HG03139 (cell line): Measurements from ENCODE around the gene RCAN2.
A peak's percentile ranks its signal among the peaks of the same experiment; 100 is the strongest.

Source experiments
- ATAC-seq: cut with Tn5 transposase; IDR thresholded peaks from one replicate; pipeline ENCODE4 v1.9.1; 2021; ENCODE audit not compliant: unreplicated experiment

The RCAN2 gene

GRCh38 chr6:46262928-46263706 lies 228.1 kb downstream of the RCAN2 start:
- ATAC-seq, result no peak

DNA sequence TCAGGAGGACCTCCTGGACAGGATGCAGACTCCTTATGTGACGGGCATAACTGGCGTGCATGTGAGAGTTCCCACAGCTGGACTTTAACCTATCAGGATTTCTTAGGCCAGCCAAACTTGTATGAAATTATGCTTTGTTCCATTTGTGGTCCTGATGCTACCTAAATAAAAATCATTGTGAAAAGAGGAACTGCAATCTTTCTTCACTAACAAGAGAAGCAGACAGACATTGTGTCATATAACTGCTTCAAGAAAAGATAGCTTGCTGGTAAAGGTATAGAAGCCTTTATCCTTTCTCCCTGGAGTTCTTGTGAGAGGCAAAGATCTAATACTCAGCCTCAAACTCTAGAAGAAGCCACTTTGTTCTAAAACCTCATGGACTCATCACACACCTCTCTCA lies 233.0 kb downstream of the RCAN2 start:
- no peak for ATAC-seq

DNA sequence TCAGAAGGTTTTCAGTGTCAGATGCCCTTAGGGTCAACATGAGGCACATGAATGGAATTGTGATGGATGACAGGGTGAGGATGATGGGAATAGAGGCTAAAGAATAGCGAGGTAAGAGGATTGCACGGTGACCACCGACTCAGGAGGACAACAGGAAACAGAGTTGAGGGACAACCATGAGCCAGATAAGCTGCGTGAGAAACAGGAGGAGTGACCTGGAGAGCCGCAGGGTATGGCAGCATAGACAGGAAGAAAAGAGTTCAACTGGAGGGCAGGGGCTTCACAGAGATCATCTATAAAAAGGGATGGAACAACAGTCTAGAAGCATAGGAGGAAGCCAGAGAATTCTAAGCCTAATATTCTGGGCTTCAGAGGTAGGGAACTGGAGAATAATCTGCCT lies 235.7 kb downstream of the RCAN2 start:
- ATAC-seq, result no peak

DNA sequence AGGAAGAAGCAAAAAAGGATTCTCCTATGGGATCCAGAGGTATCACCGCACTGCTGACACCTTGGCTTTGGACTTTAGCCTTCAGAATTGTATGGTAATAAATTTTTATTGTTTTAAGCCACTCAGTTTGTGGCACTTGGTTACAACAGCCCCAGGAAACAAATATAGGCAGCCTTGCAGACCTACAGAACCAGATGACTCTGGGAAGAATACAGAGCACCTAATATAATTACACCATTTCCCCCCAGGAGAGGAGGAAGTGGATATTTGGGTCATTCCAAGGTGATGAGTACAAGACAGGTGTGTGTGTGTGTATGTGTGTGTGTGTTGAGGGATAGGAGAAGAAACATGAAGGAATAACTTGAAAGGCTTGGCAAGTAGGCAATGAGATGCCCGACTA lies 236.3 kb downstream of the RCAN2 start:
- ATAC-seq, result no peak

DNA sequence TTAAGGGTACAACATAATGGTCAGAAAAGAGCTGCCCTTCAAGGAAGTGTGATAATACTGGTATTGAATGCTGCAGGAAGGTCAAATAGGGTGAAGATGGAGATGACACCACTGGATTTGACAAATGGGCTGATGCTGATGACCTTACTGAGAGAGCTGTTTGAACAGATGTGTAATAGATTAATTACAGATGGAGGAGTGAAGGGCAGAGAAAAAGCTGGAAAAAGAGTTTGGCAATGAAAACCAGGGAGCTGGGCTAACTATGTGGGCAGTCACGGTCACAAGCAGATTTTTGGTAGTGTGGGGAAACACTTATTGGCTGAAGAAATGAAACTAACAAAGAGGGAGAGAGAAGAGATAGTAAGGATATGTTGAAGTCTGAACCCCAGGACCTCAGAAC lies 236.9 kb downstream of the RCAN2 start:
- ATAC-seq, result no peak

DNA sequence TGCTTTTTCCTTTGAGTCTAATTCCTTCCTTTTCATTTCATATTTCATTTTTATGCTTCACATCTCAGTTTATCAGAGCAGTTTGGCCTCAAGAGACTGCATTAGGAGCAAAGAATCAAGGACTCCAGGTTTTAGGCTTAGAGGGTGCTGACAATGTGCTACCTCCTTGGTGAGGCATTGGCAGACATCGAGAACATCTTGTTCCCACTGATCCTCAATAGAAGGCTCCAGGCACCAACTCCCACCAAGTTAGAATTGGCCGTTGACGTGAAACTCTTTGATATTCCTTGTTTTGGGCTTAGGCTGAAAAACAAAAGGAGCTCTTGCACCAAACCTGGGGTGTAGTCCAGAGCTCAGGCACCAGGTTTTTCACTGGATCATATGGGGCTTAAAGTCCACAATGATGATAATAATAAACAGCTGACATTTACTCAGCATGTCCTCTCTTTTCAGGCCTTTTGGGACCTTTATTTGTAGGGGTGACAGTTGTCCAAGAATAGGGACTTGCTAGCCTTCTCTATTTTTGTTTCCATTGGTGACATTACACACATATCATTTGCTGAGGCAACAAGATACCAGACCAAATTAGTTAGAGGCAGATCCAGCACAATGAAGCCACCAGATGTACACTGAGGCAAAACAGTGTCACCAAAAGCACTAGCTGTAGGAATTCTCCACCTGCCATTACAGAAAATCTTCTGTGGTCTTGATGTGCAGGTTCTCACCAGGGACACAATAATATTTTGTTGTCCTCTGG lies 239.5 kb downstream of the RCAN2 start:
- ATAC-seq, result no peak

DNA sequence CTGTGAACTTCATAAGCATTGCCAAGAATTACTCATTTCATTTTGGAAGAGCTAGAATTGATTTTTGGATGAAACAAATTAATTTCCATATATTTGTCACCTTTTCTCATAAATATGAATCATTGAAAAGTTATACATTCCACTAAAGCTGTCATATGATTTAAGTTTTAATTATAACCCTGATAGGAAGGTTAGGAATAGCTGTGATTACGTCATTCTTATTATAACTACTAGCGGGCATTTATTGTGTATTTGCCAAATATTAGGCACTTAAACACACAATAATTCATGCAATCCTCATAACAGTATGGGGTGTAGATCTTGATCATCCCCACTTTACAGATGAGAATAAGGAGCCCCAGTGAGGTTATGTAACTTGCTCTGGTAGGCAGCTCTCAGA lies 243.1 kb downstream of the RCAN2 start:
- ATAC-seq, result no peak

DNA sequence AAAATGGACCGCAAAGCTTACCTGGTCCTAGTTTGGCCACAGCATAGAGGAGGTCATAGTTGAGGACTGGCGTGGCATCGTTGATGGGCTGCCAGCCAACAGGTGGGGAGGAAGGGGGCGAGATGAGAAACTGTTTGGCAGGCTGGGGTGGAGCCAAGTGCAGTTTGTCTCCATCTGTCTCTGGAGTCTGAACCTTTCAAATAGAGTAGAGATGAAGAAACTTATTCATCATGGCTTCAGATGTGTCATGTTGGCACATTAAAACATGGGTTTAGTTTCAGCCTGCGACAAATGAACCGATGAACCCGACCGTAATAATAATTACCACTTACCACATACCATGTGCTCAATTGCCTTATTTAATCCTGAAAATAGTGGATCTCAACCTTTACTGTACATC lies 244.5 kb downstream of the RCAN2 start:
- no peak for ATAC-seq

- no peak for ATAC-seq
These were observed 245.2 kb downstream of the RCAN2 start for GRCh38 chr6:46246081-46246480.

DNA sequence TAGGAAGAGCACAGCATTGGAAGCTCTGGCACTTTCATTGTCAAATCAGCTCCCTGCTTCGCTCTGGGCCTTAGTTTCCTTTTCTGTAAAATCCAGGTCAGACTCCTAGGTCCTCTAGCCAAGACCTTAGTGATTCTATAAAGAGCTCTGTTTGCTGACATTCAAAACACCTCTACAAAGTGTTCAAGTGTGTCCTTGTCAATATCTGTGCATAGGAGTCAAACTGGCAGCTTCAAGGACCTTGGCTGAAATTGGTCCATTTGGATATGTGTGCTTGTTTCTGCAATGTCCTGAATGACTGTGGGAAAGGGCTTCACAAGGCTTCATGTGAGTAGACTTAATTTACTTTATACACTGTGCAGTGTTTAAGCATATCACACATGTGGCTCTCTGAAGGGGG lies 246.6 kb downstream of the RCAN2 start:
- no peak for ATAC-seq

DNA sequence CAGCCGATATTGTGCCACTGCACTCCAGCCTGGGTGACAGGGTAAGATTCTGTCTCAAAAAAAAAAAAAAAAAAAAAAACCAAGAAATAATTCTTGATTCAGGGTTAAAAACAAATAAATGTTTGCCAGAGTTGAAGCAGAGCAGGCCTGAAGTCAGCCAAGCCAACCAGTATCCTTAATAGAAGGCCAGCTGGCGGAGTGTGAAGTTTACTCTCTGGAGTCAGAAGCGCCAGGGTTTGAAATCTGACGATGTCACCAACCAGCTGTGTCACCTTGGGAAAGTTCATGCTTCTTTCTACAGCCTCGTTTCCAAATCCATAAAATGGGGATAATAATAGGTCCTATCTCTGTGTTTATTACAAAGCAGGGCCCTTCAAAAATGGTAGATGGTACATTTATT lies 247.5 kb downstream of the RCAN2 start:
- no peak for ATAC-seq

GRCh38 chr6:46242921-46243320 lies 248.3 kb downstream of the RCAN2 start:
- no peak for ATAC-seq

- ATAC-seq, result no peak
These were observed 250.2 kb downstream of the RCAN2 start for GRCh38 chr6:46240866-46241565.

GRCh38 chr6:46236752-46237151 lies 254.5 kb downstream of the RCAN2 start:
- no peak for ATAC-seq

GRCh38 chr6:46235242-46235641 lies 256.0 kb downstream of the RCAN2 start:
- ATAC-seq, result no peak

DNA sequence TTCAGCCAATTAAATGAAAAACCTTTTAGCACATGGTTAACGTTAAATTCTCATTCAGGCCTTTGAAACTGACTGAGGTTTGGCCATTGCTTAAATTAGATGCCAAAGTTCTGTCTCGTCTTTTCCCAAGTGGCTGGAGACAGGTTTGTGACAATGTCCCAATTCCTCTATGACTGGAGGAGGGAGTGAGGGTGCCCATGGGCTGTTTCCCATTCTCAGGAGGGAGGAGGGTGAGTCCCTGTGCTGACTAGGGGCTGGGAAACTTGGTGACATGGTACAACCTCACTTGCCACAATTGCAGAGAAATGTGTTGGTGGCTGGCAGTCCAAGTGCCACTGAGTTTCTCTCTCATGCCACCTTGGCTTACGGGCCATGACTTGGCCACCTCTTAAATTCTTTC lies 256.5 kb downstream of the RCAN2 start:
- ATAC-seq, result no peak

DNA sequence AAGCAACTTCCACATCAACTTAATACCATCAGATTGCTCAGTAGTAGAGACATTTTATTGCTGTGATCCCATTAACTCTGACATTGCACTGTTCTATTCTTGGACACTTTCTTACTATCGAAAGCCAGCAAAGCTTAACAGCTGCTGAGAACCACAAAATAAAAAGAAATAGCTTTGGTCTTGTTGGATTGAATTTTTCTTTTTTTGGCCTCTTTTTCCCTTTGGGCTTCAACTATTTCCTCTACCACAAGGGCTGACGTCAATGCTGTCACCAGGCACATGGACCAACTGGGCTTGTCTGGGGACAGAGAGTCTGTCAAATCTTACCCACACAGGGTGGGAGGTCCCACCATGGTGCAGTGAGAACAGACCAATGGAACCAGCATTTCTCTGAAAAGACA lies 257.1 kb downstream of the RCAN2 start:
- no peak for ATAC-seq

- no peak for ATAC-seq
These were observed 258.1 kb downstream of the RCAN2 start for GRCh38 chr6:46233129-46233528.

GRCh38 chr6:46222286-46222685 lies 269.0 kb downstream of the RCAN2 start:
- ATAC-seq, result no peak

DNA sequence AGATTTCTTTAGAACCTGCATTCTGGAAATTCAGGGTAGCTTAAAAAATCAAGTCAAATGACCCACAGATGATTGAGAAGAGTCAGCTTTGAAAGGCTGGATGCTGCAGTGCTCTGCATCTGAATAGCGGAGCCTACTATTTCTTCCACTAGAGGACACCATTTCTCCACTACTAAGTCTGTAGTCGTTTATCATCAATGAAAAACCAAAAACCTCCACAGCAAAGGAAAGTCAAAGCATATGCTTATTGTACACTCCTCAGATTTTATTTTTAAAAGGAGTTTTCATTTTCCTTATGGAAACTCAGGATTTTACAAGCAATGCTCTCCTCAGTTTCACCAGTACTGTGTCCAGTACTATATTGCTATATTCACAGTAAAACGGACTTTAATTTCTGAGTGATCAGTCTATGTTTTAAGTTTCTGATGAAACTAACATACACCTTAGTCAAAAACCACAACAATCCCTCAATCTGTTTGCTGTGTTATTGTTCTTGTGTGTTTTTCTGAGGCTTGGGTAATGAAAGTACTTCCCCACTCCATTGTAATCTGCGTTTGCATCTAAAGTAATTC lies 269.9 kb downstream of the RCAN2 start:
- ATAC-seq, result peak; percentile 48

DNA sequence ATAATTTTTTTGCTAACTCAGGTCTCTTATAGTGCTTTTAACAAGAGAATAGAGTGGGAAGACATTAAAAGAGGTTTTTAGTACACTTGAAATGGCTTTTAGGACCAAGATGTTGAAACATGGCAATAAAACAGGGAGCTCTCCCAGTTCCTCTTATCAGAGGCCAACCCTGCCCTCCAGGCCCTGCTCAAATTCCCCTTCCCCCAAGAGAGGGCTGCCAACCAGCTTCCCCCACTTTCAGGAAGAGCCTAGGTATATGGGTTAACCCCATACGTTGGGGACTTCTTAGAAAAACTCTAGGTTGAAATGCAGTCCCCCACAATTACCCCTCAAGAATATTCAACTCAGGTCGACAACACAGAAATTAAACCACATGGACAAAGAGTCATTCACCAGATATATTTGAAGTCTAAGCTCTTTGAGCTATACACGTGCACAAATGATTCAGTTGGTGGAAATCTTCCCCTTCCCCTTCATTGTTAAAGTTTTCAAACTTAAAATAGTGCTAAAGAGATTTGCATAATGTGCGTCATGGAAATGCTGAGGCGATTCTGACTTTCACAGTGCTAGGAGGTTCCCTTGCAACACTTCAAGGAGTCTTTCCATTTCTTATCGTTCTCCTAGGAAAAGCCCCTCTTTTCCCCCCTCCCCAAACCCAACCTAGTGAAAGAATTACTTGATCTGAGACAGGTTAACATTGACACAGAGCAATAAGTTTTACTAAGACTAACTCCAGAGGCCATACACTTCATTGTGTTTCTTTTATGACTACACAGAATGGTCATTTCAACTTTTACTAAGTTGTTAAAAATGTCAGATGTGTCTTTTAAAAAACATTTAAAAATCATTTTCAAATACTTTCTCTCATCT lies 270.7 kb downstream of the RCAN2 start:
- ATAC-seq, result peak; percentile 47
